GM23338 (cell line): Measurements from ENCODE around the gene INHBB.

ENCODE experiments used
- CREB1 ChIP-seq: fragments of 250-450 bp; sonication (Bioruptor Pico); IDR thresholded peaks from 2 replicates; pipeline ENCODE4 v1.5.0; 2020; ENCODE audit warnings: low read depth, mild to moderate bottlenecking, moderate library complexity
- EZH2 ChIP-seq: fragments of 200-600 bp; sonication (generic); IDR thresholded peaks from one replicate; pipeline ENCODE4 v1.8.0; 2017; ENCODE audit warnings: antibody characterized with exemption, mild to moderate bottlenecking, low read depth; ENCODE audit not compliant: unreplicated experiment
- EZH2phosphoT487 ChIP-seq: fragments of 200-600 bp; sonication (generic); IDR thresholded peaks from one replicate; pipeline ENCODE4 v1.8.1; 2018; ENCODE audit warnings: antibody characterized with exemption; ENCODE audit not compliant: unreplicated experiment
- JUNB ChIP-seq: IDR thresholded peaks from one replicate; pipeline ENCODE4 v1.6.1; 2016; ENCODE audit warnings: antibody characterized with exemption; ENCODE audit not compliant: unreplicated experiment
- NANOG ChIP-seq: IDR thresholded peaks from 2 replicates; pipeline ENCODE4 v1.6.1; 2016; ENCODE audit warnings: antibody characterized with exemption, borderline replicate concordance
- POLR2AphosphoS5 ChIP-seq: IDR thresholded peaks from 2 replicates; pipeline ENCODE4 v1.6.1; 2016; ENCODE audit warnings: antibody characterized with exemption, low read depth
- STAT1 ChIP-seq: IDR thresholded peaks from one replicate; pipeline ENCODE4 v1.6.1; 2016; ENCODE audit warnings: antibody characterized with exemption; ENCODE audit not compliant: unreplicated experiment
- ZNF114 ChIP-seq: fragments of 250-450 bp; sonication (Bioruptor Pico); IDR thresholded peaks from 2 replicates; pipeline ENCODE4 v1.5.0; 2020; ENCODE audit warnings: mild to moderate bottlenecking, moderate library complexity
- ZNF331 ChIP-seq: fragments of 250-450 bp; sonication (Bioruptor Pico); IDR thresholded peaks from 2 replicates; pipeline ENCODE4 v1.5.0; 2020; ENCODE audit warnings: low read depth, mild to moderate bottlenecking, moderate library complexity
- TF ChIP-seq, protein P1 (sequence below), 2 experiments: fragments of 200-600 bp in 1 of 2; sonication (generic) in 1 of 2; conservative IDR thresholded peaks; 2 replicates each; pipeline versions ENCODE4 v1.5.1 to v1.6.1; 2016 to 2017; ENCODE audit warnings: antibody characterized with exemption in 2 of 2, low read depth in 2 of 2, mild to moderate bottlenecking in 2 of 2, moderate library complexity in 1 of 2
- TF ChIP-seq, protein P2 (sequence below): IDR thresholded peaks from one replicate; pipeline ENCODE4 v1.6.1; 2018; ENCODE audit warnings: antibody characterized with exemption; ENCODE audit not compliant: unreplicated experiment
- TF ChIP-seq, protein P3 (sequence below): IDR thresholded peaks from 2 replicates; pipeline ENCODE4 v1.6.1; 2016; ENCODE audit warnings: antibody characterized with exemption
- TF ChIP-seq, protein P4 (sequence below): fragments of 250-450 bp; sonication (Bioruptor Pico); IDR thresholded peaks from 2 replicates; pipeline ENCODE4 v1.5.0; 2020; ENCODE audit warnings: mild to moderate bottlenecking, moderate library complexity

DNA sequence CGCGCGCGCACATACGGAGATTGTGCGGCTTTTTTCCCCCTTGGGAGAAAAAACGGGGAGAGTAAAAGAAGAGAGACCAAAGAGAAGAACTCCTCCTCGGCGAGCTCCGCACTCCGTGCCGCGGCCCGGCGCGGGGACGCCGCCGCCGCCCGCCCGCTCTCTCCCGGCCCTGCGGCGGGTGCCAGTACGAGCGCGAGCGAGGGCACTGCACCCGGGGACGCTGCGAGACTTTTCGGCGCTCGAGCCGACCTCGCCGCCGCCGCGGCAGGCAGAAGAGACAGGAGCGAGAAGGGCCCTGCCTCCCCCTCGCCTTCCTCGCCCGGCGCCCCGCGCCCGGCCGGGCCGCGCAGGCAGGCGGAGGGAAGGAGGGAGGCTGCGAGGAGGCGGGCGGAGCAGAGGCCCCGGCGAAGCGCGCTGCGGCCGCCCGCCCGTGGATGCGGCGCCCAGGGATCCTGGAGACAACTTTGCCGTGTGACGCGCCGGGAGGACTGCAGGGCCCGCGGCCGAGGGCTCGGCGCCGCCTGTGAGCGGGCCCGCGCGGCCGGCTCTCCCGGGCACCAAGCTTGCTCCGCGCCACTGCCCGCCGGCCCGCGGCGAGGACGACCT is 857 bp upstream of the INHBB start:
- TF ChIP-seq, protein P1, sequence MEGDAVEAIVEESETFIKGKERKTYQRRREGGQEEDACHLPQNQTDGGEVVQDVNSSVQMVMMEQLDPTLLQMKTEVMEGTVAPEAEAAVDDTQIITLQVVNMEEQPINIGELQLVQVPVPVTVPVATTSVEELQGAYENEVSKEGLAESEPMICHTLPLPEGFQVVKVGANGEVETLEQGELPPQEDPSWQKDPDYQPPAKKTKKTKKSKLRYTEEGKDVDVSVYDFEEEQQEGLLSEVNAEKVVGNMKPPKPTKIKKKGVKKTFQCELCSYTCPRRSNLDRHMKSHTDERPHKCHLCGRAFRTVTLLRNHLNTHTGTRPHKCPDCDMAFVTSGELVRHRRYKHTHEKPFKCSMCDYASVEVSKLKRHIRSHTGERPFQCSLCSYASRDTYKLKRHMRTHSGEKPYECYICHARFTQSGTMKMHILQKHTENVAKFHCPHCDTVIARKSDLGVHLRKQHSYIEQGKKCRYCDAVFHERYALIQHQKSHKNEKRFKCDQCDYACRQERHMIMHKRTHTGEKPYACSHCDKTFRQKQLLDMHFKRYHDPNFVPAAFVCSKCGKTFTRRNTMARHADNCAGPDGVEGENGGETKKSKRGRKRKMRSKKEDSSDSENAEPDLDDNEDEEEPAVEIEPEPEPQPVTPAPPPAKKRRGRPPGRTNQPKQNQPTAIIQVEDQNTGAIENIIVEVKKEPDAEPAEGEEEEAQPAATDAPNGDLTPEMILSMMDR (conservative IDR thresholded peaks at IDR 0.05; ENCODE audit: low read depth in 2 of 2), result no peak
- TF ChIP-seq JUNB (no peak), ZNF331 (CRISPR knock-in tag) (no peak), POLR2AphosphoS5 (no peak), CREB1 (CRISPR knock-in tag) (no peak), EZH2phosphoT487 (peak; percentile 99), EZH2 (peak; percentile 93), NANOG (no peak), ZNF114 (CRISPR knock-in tag) (no peak), STAT1 (no peak)
- TF ChIP-seq, protein P2, sequence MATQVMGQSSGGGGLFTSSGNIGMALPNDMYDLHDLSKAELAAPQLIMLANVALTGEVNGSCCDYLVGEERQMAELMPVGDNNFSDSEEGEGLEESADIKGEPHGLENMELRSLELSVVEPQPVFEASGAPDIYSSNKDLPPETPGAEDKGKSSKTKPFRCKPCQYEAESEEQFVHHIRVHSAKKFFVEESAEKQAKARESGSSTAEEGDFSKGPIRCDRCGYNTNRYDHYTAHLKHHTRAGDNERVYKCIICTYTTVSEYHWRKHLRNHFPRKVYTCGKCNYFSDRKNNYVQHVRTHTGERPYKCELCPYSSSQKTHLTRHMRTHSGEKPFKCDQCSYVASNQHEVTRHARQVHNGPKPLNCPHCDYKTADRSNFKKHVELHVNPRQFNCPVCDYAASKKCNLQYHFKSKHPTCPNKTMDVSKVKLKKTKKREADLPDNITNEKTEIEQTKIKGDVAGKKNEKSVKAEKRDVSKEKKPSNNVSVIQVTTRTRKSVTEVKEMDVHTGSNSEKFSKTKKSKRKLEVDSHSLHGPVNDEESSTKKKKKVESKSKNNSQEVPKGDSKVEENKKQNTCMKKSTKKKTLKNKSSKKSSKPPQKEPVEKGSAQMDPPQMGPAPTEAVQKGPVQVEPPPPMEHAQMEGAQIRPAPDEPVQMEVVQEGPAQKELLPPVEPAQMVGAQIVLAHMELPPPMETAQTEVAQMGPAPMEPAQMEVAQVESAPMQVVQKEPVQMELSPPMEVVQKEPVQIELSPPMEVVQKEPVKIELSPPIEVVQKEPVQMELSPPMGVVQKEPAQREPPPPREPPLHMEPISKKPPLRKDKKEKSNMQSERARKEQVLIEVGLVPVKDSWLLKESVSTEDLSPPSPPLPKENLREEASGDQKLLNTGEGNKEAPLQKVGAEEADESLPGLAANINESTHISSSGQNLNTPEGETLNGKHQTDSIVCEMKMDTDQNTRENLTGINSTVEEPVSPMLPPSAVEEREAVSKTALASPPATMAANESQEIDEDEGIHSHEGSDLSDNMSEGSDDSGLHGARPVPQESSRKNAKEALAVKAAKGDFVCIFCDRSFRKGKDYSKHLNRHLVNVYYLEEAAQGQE, result no peak
- TF ChIP-seq, protein P3, sequence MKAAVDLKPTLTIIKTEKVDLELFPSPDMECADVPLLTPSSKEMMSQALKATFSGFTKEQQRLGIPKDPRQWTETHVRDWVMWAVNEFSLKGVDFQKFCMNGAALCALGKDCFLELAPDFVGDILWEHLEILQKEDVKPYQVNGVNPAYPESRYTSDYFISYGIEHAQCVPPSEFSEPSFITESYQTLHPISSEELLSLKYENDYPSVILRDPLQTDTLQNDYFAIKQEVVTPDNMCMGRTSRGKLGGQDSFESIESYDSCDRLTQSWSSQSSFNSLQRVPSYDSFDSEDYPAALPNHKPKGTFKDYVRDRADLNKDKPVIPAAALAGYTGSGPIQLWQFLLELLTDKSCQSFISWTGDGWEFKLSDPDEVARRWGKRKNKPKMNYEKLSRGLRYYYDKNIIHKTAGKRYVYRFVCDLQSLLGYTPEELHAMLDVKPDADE, result no peak
- TF ChIP-seq, protein P4, sequence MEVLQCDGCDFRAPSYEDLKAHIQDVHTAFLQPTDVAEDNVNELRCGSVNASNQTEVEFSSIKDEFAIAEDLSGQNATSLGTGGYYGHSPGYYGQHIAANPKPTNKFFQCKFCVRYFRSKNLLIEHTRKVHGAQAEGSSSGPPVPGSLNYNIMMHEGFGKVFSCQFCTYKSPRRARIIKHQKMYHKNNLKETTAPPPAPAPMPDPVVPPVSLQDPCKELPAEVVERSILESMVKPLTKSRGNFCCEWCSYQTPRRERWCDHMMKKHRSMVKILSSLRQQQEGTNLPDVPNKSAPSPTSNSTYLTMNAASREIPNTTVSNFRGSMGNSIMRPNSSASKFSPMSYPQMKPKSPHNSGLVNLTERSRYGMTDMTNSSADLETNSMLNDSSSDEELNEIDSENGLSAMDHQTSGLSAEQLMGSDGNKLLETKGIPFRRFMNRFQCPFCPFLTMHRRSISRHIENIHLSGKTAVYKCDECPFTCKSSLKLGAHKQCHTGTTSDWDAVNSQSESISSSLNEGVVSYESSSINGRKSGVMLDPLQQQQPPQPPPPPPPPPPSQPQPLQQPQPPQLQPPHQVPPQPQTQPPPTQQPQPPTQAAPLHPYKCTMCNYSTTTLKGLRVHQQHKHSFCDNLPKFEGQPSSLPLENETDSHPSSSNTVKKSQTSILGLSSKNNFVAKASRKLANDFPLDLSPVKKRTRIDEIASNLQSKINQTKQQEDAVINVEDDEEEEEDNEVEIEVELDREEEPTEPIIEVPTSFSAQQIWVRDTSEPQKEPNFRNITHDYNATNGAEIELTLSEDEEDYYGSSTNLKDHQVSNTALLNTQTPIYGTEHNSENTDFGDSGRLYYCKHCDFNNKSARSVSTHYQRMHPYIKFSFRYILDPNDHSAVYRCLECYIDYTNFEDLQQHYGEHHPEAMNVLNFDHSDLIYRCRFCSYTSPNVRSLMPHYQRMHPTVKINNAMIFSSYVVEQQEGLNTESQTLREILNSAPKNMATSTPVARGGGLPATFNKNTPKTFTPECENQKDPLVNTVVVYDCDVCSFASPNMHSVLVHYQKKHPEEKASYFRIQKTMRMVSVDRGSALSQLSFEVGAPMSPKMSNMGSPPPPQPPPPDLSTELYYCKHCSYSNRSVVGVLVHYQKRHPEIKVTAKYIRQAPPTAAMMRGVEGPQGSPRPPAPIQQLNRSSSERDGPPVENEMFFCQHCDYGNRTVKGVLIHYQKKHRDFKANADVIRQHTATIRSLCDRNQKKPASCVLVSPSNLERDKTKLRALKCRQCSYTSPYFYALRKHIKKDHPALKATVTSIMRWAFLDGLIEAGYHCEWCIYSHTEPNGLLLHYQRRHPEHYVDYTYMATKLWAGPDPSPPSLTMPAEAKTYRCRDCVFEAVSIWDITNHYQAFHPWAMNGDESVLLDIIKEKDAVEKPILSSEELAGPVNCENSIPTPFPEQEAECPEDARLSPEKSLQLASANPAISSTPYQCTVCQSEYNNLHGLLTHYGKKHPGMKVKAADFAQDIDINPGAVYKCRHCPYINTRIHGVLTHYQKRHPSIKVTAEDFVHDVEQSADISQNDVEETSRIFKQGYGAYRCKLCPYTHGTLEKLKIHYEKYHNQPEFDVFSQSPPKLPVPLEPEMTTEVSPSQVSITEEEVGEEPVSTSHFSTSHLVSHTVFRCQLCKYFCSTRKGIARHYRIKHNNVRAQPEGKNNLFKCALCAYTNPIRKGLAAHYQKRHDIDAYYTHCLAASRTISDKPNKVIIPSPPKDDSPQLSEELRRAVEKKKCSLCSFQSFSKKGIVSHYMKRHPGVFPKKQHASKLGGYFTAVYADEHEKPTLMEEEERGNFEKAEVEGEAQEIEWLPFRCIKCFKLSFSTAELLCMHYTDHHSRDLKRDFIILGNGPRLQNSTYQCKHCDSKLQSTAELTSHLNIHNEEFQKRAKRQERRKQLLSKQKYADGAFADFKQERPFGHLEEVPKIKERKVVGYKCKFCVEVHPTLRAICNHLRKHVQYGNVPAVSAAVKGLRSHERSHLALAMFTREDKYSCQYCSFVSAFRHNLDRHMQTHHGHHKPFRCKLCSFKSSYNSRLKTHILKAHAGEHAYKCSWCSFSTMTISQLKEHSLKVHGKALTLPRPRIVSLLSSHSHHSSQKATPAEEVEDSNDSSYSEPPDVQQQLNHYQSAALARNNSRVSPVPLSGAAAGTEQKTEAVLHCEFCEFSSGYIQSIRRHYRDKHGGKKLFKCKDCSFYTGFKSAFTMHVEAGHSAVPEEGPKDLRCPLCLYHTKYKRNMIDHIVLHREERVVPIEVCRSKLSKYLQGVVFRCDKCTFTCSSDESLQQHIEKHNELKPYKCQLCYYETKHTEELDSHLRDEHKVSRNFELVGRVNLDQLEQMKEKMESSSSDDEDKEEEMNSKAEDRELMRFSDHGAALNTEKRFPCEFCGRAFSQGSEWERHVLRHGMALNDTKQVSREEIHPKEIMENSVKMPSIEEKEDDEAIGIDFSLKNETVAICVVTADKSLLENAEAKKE, result no peak
